NCI-H2227 (cell line): ENCODE data around the gene ARHGAP31.
"Not testable (repeated sequence)": the region's sequence is repeated elsewhere in the genome, so short reads cannot be mapped to it uniquely, and the experiment has no call there.

Experiments
- DNase-seq: peaks from one replicate; lab custom pipeline; 2025; ENCODE audit not compliant: unreplicated experiment; lab: John Stamatoyannopoulos, UW

ARHGAP31 gene

GRCh38 chr3:119295816-119296726, 1.9 kb downstream of the ARHGAP31 start:
- DNase-seq, result no peak

GRCh38 chr3:119296727-119297122, 2.5 kb downstream of the ARHGAP31 start:
- DNase-seq, result no peak

GRCh38 chr3:119297169-119297568, 3.0 kb downstream of the ARHGAP31 start:
- DNase-seq, result no peak

GRCh38 chr3:119298565-119298941, 4.4 kb downstream of the ARHGAP31 start:
- no peak for DNase-seq

- no peak for DNase-seq
Observed at GRCh38 chr3:119300991-119301391, 6.8 kb downstream of the ARHGAP31 start.

- no peak for DNase-seq
Observed at GRCh38 chr3:119301662-119302061, 7.5 kb downstream of the ARHGAP31 start.

- DNase-seq, result no peak
Observed at GRCh38 chr3:119302697-119303551, 8.7 kb downstream of the ARHGAP31 start.

GRCh38 chr3:119304201-119304713, 10.1 kb downstream of the ARHGAP31 start:
- DNase-seq, result no peak

GRCh38 chr3:119305286-119305685, 11.1 kb downstream of the ARHGAP31 start:
- no peak for DNase-seq

- not testable (repeated sequence) for DNase-seq
Observed at GRCh38 chr3:119306378-119306777, 12.2 kb downstream of the ARHGAP31 start.

- no peak for DNase-seq
Observed at GRCh38 chr3:119308355-119308754, 14.2 kb downstream of the ARHGAP31 start.

- no peak for DNase-seq
Observed at GRCh38 chr3:119309591-119309990, 15.4 kb downstream of the ARHGAP31 start.

GRCh38 chr3:119310071-119310470, 15.9 kb downstream of the ARHGAP31 start:
- DNase-seq, result no peak

- no peak for DNase-seq
Observed at GRCh38 chr3:119311081-119311925, 17.1 kb downstream of the ARHGAP31 start.

GRCh38 chr3:119313461-119313860, 19.3 kb downstream of the ARHGAP31 start:
- no peak for DNase-seq

GRCh38 chr3:119314821-119315220, 20.6 kb downstream of the ARHGAP31 start:
- DNase-seq, result no peak

GRCh38 chr3:119315600-119316312, 21.6 kb downstream of the ARHGAP31 start:
- no peak for DNase-seq

- DNase-seq, result no peak
Observed at GRCh38 chr3:119316313-119316670, 22.1 kb downstream of the ARHGAP31 start.

GRCh38 chr3:119318876-119319275, 24.7 kb downstream of the ARHGAP31 start:
- no peak for DNase-seq

GRCh38 chr3:119319311-119319710, 25.1 kb downstream of the ARHGAP31 start:
- no peak for DNase-seq
